Right atrium auricular region (tissue), 2 donors: Measurements from ENCODE around the gene CD96. TPM values are rescaled to one million over a fixed set of nuclear protein-coding genes. Genes with fewer than 3 reads are reported as not detected.
"Not testable (repeated sequence)": the region's sequence is repeated elsewhere in the genome, so short reads cannot be mapped to it uniquely, and the experiment has no call there.

Source experiments
- DNase-seq: peaks from one replicate; pipeline ENCODE4 v3.0.0-alpha.2; 2019; ENCODE audit warnings: low spot score
- H3K27ac ChIP-seq, 2 donors: fragments of 200-600 bp; sonication (generic); 1 replicate in 1 of 2; 2 replicates in 1 of 2; pipeline ENCODE4 v1.5.1; 2016 to 2019
- H3K27me3 ChIP-seq, 2 donors: fragments of 200-600 bp; sonication (generic); one replicate each; pipeline versions ENCODE4 v1.5.1 to v1.6.0; 2017 to 2019
- H3K36me3 ChIP-seq: fragments of 200-600 bp; sonication (generic); one replicate; pipeline ENCODE4 v1.5.1; 2016
- H3K4me1 ChIP-seq, 2 donors: fragments of 200-600 bp; sonication (generic); one replicate each; pipeline versions ENCODE4 v1.5.1 to v1.6.0; 2017 to 2019
- H3K4me3 ChIP-seq, 2 donors: fragments of 200-600 bp; sonication (generic); 1 replicate in 1 of 2; 2 replicates in 1 of 2; pipeline ENCODE4 v1.5.1; 2017 to 2019; ENCODE audit warnings: mild to moderate bottlenecking in 1 of 2, moderate library complexity in 1 of 2
- H3K9me3 ChIP-seq, 2 donors: fragments of 200-600 bp; sonication (generic); one replicate each; pipeline ENCODE4 v1.5.1; 2019
- total RNA-seq, 2 donors: library from RNA; depleted of rRNA; stranded (reverse); fragments of >200 nt; gene quantifications; one replicate each; pipeline ENCODE4 v1.1.0, GENCODE V29; 2016
- TF ChIP-seq, protein P1 (sequence below), 2 donors: fragments of 200-600 bp; sonication (generic); IDR thresholded peaks; one replicate each; pipeline ENCODE4 v1.5.1; 2019; ENCODE audit warnings: antibody characterized with exemption in 2 of 2

CD96 gene
- total RNA-seq, 2 donors from 2014 or later, result 0.55 to 0.85 TPM

DNA sequence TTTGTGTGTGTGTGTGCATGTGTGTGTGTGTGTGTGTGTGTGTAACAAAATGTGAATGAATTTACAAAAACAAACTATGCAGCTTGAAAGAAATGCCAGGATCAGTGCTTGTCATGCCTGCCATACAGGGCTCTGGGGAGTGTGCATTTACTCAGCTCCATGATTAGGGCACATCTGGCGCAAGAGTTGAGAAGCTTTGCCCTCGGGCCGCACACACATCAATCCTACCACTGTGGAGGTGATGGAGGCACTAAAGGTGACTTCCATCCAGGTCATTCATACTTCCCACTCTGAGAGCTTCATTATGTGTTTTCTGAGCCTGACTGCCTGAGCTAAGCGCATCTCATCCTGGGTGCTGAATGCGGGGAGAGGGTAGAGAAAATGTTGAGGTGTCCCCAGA, 125.2 kb downstream of the CD96 start:
- Histone ChIP-seq H3K27ac (no peak overlapping the region), H3K9me3 (no peaks in the 10 kb centered on the region), H3K4me1 (no peaks in the 10 kb centered on the region), H3K4me3 (no peak overlapping the region), H3K36me3 (no peaks in the 10 kb centered on the region), H3K27me3 (no peaks in the 10 kb centered on the region)
- DNase-seq, result no peak
- TF ChIP-seq, protein P1, sequence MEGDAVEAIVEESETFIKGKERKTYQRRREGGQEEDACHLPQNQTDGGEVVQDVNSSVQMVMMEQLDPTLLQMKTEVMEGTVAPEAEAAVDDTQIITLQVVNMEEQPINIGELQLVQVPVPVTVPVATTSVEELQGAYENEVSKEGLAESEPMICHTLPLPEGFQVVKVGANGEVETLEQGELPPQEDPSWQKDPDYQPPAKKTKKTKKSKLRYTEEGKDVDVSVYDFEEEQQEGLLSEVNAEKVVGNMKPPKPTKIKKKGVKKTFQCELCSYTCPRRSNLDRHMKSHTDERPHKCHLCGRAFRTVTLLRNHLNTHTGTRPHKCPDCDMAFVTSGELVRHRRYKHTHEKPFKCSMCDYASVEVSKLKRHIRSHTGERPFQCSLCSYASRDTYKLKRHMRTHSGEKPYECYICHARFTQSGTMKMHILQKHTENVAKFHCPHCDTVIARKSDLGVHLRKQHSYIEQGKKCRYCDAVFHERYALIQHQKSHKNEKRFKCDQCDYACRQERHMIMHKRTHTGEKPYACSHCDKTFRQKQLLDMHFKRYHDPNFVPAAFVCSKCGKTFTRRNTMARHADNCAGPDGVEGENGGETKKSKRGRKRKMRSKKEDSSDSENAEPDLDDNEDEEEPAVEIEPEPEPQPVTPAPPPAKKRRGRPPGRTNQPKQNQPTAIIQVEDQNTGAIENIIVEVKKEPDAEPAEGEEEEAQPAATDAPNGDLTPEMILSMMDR (IDR thresholded peaks at IDR 0.05), result no peak

DNA sequence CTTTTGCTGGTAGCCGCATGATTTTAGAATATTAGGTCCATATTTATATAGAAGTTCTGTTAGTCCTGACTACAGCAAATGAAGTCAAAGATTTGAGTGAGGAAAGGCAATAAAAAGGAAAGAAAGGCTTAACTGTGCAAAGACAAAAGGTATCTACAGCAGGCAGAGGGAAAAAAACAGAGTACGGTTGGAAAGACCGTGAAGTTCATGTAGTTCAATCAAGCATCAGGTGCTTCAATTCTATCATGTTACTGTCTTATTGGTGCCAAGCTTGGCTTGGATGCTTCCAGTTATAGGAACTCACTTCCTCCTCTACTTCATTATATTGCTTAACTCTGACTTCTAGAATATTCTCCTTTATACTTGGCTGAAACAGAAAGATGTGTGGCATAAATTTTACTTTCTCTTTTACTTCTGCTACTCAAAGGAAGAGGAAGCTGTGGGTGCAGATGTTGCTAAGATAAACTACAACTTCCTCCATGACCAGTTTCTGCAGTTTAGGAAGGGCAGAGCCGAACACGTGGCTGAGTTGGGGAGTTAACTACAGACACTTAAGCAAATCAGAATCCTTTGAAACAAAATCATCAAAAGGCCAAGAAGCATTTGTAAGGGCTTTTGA, 125.7 kb downstream of the CD96 start:
- no peak overlapping the region for H3K4me3 ChIP-seq
- H3K36me3 ChIP-seq, result no peaks in the 10 kb centered on the region
- DNase-seq, result no peak
- no peak overlapping the region for H3K27ac ChIP-seq
- TF ChIP-seq, protein P1 (IDR thresholded peaks at IDR 0.05), result no peak
- no peaks in the 10 kb centered on the region for H3K27me3 ChIP-seq
- H3K9me3 ChIP-seq, result no peaks in the 10 kb centered on the region
- no peaks in the 10 kb centered on the region for H3K4me1 ChIP-seq

DNA sequence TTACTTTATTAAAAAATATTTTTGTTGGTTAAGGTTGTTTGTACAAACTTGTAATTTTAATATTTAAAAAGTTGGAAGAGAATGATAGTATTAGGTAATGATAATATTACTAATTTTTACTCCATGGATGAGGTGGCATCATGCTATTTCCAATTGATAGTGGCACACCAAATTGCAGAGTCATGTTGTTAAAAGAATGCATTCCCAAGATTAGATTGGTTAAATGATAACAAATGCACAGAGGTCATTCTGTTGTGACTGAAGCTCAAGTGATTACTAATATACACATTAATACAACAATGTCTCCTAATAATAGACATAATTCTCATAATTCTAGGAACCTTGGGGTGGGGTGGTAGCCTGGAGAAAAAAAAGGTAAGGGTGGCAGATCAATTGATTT, 126.3 kb downstream of the CD96 start:
- no peak overlapping the region for H3K4me3 ChIP-seq
- no peaks in the 10 kb centered on the region for H3K36me3 ChIP-seq
- no peaks in the 10 kb centered on the region for H3K27me3 ChIP-seq
- TF ChIP-seq, protein P1 (IDR thresholded peaks at IDR 0.05), result no peak
- no peaks in the 10 kb centered on the region for H3K4me1 ChIP-seq
- H3K9me3 ChIP-seq, result no peaks in the 10 kb centered on the region
- no peak overlapping the region for H3K27ac ChIP-seq
- DNase-seq, result no peak

DNA sequence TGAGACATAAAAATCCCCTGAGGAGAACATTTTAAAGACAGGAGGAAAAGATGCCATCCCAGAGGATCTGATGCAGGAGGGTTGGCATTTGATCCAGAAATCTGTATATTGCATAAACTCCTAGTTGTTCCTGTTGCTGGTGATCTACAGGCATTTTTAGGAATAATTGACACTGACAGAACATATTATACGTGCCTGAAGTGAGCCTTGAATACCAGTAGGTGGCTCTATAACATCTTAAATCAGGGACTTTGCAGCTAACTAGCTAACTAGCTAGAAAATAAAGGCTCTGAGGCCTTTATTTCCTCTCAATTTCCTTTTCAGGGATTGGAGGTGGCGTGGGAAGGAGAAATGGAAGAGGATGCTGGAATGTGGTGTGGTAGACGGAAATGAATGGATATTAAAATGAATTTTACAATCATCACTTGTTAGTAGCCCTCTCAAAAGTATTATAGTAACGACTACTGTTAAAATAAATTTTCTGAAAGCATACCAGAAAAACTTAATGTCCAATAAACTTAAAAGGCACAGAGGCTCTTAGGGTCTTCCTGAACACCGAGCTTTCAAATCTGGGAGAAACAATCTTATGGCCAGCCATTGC, 127.0 kb downstream of the CD96 start:
- Histone ChIP-seq H3K36me3 (no peaks in the 10 kb centered on the region), H3K27ac (no peak overlapping the region), H3K4me3 (no peak overlapping the region), H3K9me3 (no peaks in the 10 kb centered on the region), H3K27me3 (no peaks in the 10 kb centered on the region), H3K4me1 (no peaks in the 10 kb centered on the region)
- TF ChIP-seq, protein P1 (IDR thresholded peaks at IDR 0.05), result peak; percentile 81 to 85
- DNase-seq, result no peak

DNA sequence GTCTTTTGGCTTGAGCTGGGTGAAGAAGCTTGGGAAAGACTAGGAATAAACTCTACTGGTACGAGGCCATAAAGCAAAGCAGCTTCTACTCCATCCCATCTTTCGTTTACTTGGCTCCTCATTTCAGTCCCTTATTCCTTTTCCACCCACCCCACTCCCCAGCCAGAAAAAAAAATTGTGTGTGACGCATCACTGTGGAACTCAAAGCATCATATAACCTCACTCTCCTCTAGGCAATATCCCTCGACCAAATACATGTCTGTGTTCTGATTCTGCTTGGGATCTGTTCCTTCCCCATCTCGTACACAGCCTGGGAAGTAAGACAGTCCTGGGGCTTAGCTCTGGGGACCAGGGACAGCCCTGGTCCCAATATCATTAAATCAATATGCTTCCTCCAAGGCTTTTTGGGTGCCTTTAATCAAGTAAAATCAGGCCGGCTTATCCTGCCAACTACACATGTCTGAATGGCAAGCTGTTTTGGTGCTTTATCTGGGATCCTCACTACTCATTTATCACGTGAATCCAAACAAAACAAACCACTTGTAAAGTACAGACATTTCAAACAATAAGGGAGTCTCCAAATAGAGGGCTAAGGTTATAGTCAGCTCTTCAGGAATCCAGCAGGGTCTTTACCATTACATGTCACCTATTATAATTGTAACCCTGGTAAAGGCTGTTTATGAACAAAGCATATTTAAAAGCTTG, 128.1 kb downstream of the CD96 start:
- no peak for DNase-seq
- no peaks in the 10 kb centered on the region for H3K36me3 ChIP-seq
- no peak overlapping the region for H3K27ac ChIP-seq
- H3K27me3 ChIP-seq, result no peaks in the 10 kb centered on the region
- H3K9me3 ChIP-seq, result no peaks in the 10 kb centered on the region
- TF ChIP-seq, protein P1 (IDR thresholded peaks at IDR 0.05), result no peak
- peaks cover 0 to 4% of the 10 kb centered on the region in 2 donors for H3K4me1 ChIP-seq
- H3K4me3 ChIP-seq, result no peak overlapping the region

DNA sequence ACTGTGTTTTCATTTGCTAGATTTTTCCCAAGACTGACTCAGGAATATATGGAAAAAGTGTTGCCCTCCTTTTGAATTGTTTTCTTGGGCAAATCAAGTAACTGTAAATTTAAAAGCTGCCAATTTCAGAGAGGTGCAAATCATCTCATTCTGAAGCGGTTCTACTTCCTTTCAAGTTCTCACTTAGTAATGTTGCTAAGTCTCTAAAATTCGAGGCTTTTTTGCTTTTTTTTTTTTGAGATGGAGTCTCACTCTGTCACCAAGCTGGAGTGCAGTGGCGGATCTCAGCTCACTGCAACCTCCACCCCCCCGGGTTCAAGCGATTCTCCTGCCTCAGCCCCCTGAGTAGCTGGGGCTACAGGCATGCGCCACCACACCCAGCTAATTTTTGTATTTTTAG, 130.5 kb downstream of the CD96 start:
- H3K4me1 ChIP-seq, result peaks cover 0 to 11% of the 10 kb centered on the region in 2 donors
- H3K4me3 ChIP-seq, H3K27me3 ChIP-seq, H3K27ac ChIP-seq, DNase-seq, H3K36me3 ChIP-seq, H3K9me3 ChIP-seq: not testable (repeated sequence)
